Activated CD8-positive, alpha-beta T cell treated with anti-CD3 and anti-CD28 coated beads for 36 hours (primary cell): ENCODE results near the gene PIK3R1. TPM values are rescaled to one million over a fixed set of nuclear protein-coding genes. Genes with fewer than 3 reads are reported as not detected.

Experiments used
- ATAC-seq: fragments of 200-7000 bp; cut with Tn5 transposase; one replicate; pipeline ENCODE4 v1.10.0; 2021; ENCODE audit warnings: mild to moderate bottlenecking, moderate library complexity
- CTCF ChIA-PET: fragments of 350-600 bp; sonication (Branson Sonifier 250); formaldehyde crosslinking; loops from one replicate; lab custom pipeline; 2021; ENCODE audit warnings: antibody characterized with exemption; lab: Charles Lee
- POLR2A ChIA-PET: fragments of 350-600 bp; sonication (Branson Sonifier 250); formaldehyde crosslinking; loops from one replicate; lab custom pipeline; 2021; ENCODE audit warnings: antibody characterized with exemption; lab: Charles Lee
- DNase-seq: peaks from one replicate; pipeline ENCODE4 v3.0.0-alpha.2; 2020
- H3K27ac Mint-ChIP-seq: one replicate; pipeline ENCODE4 v1.8.0; 2021; ENCODE audit warnings: mild to moderate bottlenecking, mixed read lengths
- H3K27me3 Mint-ChIP-seq: one replicate; pipeline ENCODE4 v1.8.0; 2021; ENCODE audit warnings: mixed read lengths
- H3K36me3 Mint-ChIP-seq: one replicate; pipeline ENCODE4 v1.8.0; 2021; ENCODE audit warnings: low read depth, mixed read lengths
- H3K4me1 Mint-ChIP-seq: one replicate; pipeline ENCODE4 v1.8.0; 2021; ENCODE audit warnings: low read depth, mixed read lengths
- H3K4me3 Mint-ChIP-seq: one replicate; pipeline ENCODE4 v1.8.0; 2021; ENCODE audit warnings: mild to moderate bottlenecking, moderate library complexity, mixed read lengths
- H3K9me3 Mint-ChIP-seq: one replicate; pipeline ENCODE4 v1.8.0; 2021; ENCODE audit warnings: mixed read lengths
- CTCF ChIP-seq: fragments of 200-600 bp; IDR thresholded peaks from one replicate; pipeline ENCODE4 v1.8.0; 2022; ENCODE audit warnings: antibody characterized with exemption, mild to moderate bottlenecking
- intact Hi-C: fragments of 100-400 bp; cut with micrococcal nuclease; formaldehyde crosslinking; loops from one replicate; pipeline ENCODE4 v1.10.0; 2022
- total RNA-seq, 2 experiments: library from RNA; stranded (reverse); gene quantifications; one replicate each; pipeline ENCODE4 v1.2.3, GENCODE V29; 2021

Gene PIK3R1
- total RNA-seq, 2 experiments from 2014 or later = 55.4 to 57.6 TPM

- Mint-ChIP-seq H3K27me3 (no peaks in the 10 kb centered on the region), H3K4me1 (peaks cover 27% of the 10 kb centered on the region), H3K4me3 (no peak overlapping the region), H3K27ac (no peak overlapping the region), H3K36me3 (no peaks in the 10 kb centered on the region), H3K9me3 (peaks cover 6% of the 10 kb centered on the region)
- POLR2A ChIA-PET = no interaction called here
- no peak for TF ChIP-seq CTCF
- CTCF ChIA-PET = no interaction called here
- intact Hi-C loops = no loop called here
- ATAC-seq (no peak), DNase-seq (no peak)
Observed at GRCh38 chr5:68347536-68347935, 132.0 kb downstream of the PIK3R1 start.

GRCh38 chr5:68348447-68349222, 133.1 kb downstream of the PIK3R1 start:
- ATAC-seq (no peak), DNase-seq (no peak)
- H3K9me3 Mint-ChIP-seq = peaks cover 6% of the 10 kb centered on the region
- peaks cover 17% of the 10 kb centered on the region for H3K4me1 Mint-ChIP-seq
- H3K27me3 Mint-ChIP-seq = no peaks in the 10 kb centered on the region
- TF ChIP-seq CTCF = no peak
- no peak overlapping the region for H3K27ac Mint-ChIP-seq
- H3K36me3 Mint-ChIP-seq = no peaks in the 10 kb centered on the region
- POLR2A ChIA-PET = interaction anchor here (1.4 kb wide), 1 partner anchor 11 kb away, joined by 3 read pairs; no protein-coding TSS in a partner anchor
- CTCF ChIA-PET = interaction anchor here (1.6 kb wide), 1 partner anchor 62 kb away, joined by 4 read pairs; no protein-coding TSS in a partner anchor
- intact Hi-C loops = no loop called here
- H3K4me3 Mint-ChIP-seq = no peak overlapping the region

GRCh38 chr5:68350176-68350575, 134.6 kb downstream of the PIK3R1 start:
- no peak for ATAC-seq
- no peak overlapping the region for H3K4me3 Mint-ChIP-seq
- H3K27me3 Mint-ChIP-seq = no peaks in the 10 kb centered on the region
- no peak for TF ChIP-seq CTCF
- no peaks in the 10 kb centered on the region for H3K36me3 Mint-ChIP-seq
- DNase-seq = no peak
- peaks cover 6% of the 10 kb centered on the region for H3K9me3 Mint-ChIP-seq
- H3K4me1 Mint-ChIP-seq = peaks cover 2% of the 10 kb centered on the region
- intact Hi-C loops = no loop called here
- H3K27ac Mint-ChIP-seq = no peak overlapping the region
- ChIA-PET POLR2A (interaction anchor here (0.7 to 1.4 kb wide), 2 partner anchors 10 to 538 kb away, joined by 3 read pairs; no protein-coding TSS in a partner anchor), CTCF (no interaction called here)
